HL-60 (cell line): Measurements from ENCODE around the gene TMEM18.

Experiments used
- DNase-seq, 2 experiments: peaks; one replicate each; pipeline ENCODE4 v3.0.0-alpha.2; 2010 to 2020; ENCODE audit warnings: low read depth in 1 of 2, low spot score in 1 of 2
- H3K27ac ChIP-seq: fragments of 250-450 bp; sonication (Bioruptor Pico); replicated peaks from 2 replicates; pipeline ENCODE4 v1.5.1; 2020; ENCODE audit warnings: mild to moderate bottlenecking, moderate library complexity
- H3K27me3 ChIP-seq: fragments of 250-450 bp; sonication (Bioruptor Pico); 2 replicates; pipeline ENCODE4 v1.5.1; 2021; ENCODE audit warnings: mild to moderate bottlenecking, moderate library complexity; ENCODE audit not compliant: insufficient read depth, poor library complexity, severe bottlenecking
- H3K4me3 ChIP-seq: replicated peaks from 2 replicates; pipeline ENCODE4 v1.5.1; 2011; ENCODE audit warnings: mild to moderate bottlenecking, control low read depth, low read length; ENCODE audit not compliant: insufficient read depth
- GABPA ChIP-seq: IDR thresholded peaks from 2 replicates; pipeline ENCODE4 v1.6.1; 2012; ENCODE audit warnings: low read depth
- POLR2AphosphoS5 ChIP-seq: IDR thresholded peaks from 2 replicates; pipeline ENCODE4 v1.6.1; 2012; ENCODE audit warnings: low read depth
- REST ChIP-seq: IDR thresholded peaks from 2 replicates; pipeline ENCODE4 v1.6.1; 2012; ENCODE audit warnings: low read depth; ENCODE audit not compliant: insufficient replicate concordance
- SPI1 ChIP-seq: IDR thresholded peaks from 2 replicates; pipeline ENCODE4 v1.6.1; 2012; ENCODE audit warnings: low read depth, mild to moderate bottlenecking, borderline replicate concordance
- TF ChIP-seq, protein P1 (sequence below): IDR thresholded peaks from one replicate; pipeline ENCODE4 v1.5.1; 2011; ENCODE audit warnings: low read length, control low read depth, inconsistent platforms; ENCODE audit not compliant: insufficient read depth

The TMEM18 gene

DNA sequence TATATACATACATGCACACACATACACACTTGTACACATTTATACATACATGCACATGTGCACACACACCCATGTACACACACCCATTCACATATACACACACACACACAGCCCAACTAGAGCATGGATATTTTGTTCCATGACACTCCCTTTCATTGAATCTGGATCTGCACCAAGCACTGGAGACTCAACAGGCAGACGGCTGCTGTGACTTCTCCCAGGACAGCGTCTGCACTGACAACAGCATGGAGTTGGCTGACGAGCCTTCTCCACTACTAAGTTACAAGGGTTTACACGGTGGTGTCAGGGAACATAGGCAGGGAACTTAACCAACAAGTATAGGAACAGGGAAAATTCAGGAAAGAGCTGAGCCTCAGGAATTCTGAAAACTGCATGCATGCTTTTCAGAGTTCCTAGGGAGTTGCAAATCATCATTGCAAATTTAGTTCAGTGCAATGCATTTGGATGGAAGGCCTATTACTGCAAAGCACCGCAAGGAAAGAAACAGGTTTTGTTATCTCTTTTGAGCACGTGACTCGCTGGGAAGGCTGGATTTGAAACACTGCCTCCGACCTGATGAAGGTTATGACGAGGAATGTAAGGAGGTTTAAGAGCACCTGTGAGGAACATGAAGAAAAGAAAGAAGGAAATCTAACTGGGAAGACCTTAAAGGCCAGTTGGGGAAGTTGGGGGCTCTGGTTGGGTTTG, 35.9 kb downstream of the TMEM18 start:
- H3K27ac ChIP-seq = no peak overlapping the region
- no peak overlapping the region for H3K4me3 ChIP-seq
- H3K27me3 ChIP-seq = no peaks in the 10 kb centered on the region
- no peak for DNase-seq
- TF ChIP-seq SPI1 (no peak), REST (no peak), POLR2AphosphoS5 (no peak), GABPA (no peak)
- TF ChIP-seq, protein P1, sequence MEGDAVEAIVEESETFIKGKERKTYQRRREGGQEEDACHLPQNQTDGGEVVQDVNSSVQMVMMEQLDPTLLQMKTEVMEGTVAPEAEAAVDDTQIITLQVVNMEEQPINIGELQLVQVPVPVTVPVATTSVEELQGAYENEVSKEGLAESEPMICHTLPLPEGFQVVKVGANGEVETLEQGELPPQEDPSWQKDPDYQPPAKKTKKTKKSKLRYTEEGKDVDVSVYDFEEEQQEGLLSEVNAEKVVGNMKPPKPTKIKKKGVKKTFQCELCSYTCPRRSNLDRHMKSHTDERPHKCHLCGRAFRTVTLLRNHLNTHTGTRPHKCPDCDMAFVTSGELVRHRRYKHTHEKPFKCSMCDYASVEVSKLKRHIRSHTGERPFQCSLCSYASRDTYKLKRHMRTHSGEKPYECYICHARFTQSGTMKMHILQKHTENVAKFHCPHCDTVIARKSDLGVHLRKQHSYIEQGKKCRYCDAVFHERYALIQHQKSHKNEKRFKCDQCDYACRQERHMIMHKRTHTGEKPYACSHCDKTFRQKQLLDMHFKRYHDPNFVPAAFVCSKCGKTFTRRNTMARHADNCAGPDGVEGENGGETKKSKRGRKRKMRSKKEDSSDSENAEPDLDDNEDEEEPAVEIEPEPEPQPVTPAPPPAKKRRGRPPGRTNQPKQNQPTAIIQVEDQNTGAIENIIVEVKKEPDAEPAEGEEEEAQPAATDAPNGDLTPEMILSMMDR = no peak

DNA sequence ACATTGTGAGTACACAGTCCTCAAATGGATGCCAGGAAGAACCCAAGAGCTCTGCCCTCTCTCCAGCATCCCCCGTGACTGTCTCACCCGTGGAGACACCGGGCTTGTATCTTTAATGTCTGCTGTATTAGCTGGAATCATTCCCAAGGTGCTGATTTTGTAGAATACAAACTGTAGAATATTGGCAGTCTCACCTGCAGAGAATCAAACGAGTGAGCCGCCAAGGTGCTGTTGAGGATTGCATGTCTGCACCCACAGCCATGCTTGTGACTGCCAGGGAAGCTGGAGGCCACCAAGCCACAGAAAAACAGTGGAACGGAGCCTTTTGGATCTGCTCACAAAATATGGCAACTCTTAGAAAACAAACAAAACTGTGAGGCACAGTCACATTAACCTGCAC, 37.5 kb downstream of the TMEM18 start:
- no peak overlapping the region for H3K4me3 ChIP-seq
- no peak for TF ChIP-seq REST
- no peak for TF ChIP-seq POLR2AphosphoS5
- no peak for TF ChIP-seq GABPA
- TF ChIP-seq, protein P1 = no peak
- TF ChIP-seq SPI1 = no peak
- H3K27me3 ChIP-seq = no peaks in the 10 kb centered on the region
- no peak overlapping the region for H3K27ac ChIP-seq
- no peak for DNase-seq

DNA sequence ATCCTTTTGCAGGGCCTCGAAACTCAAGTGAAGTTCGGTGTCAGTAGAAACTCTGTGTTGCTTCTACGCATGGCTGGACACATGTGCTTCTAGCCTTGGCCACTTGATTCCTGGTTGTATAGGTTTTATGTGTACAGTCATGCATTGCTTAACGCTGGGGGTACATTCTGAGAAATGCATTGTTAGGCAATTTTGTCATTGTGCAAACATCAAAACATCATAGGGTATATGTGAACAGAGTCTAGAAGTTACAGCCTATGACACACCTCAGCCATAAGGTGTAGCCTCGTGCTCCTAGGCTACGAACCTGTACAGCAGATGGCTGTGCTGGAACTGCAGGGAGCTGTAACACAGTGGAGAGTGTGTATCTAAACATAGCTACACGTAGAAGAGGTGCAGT, 39.4 kb downstream of the TMEM18 start:
- Histone ChIP-seq H3K27me3 (no peaks in the 10 kb centered on the region), H3K27ac (no peak overlapping the region), H3K4me3 (no peak overlapping the region)
- DNase-seq = no peak
- TF ChIP-seq REST = no peak

DNA sequence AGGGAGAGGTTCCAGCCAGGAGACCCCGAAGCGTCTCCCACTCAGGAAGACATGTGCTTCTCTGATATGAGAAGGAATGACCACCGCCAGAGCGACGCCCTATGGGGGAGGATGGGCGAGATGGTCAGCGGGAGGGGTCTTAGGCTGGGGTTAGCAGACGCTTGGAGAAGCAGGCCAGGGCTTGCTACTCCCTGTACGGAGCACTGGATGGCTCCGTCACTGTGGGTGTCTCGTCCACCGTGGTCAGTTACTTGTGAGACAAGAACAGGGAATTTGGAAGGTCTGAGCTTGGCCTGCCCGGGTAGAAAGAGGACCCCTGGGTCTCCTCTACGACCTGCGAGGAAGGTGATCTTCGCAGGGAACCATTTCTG, 39.8 kb downstream of the TMEM18 start:
- Histone ChIP-seq H3K4me3 (no peak overlapping the region), H3K27me3 (no peaks in the 10 kb centered on the region), H3K27ac (no peak overlapping the region)
- no peak for TF ChIP-seq REST
- no peak for TF ChIP-seq POLR2AphosphoS5
- no peak for TF ChIP-seq SPI1
- no peak for TF ChIP-seq GABPA
- TF ChIP-seq, protein P1 = no peak
- no peak for DNase-seq
